ENCODE data around the gene WDCP. TPM values are rescaled to one million over a fixed set of nuclear protein-coding genes. Genes with fewer than 3 reads are reported as not detected.

The WDCP gene
- total and polyA plus RNA-seq, 10 of the 15 experiments (the other 5 are each of a cell fraction or from before 2014, with no cell fraction given) = 5.5 to 21.3 (median 13.2) TPM

- SMC1A ChIA-PET (ENCODE audit: uncharacterized antibody, unreplicated experiment) = no interaction called here
- Histone ChIP-seq H3K79me2 (ENCODE audit: control insufficient read depth, insufficient read depth, low read length) (no peaks in the 10 kb centered on the region), H3K4me3 (no peak overlapping the region), H3K4me1 (ENCODE audit: control insufficient read depth, insufficient read depth, low read length) (no peaks in the 10 kb centered on the region), H3K36me3 (ENCODE audit: control insufficient read depth in 2 of 2, insufficient read depth in 2 of 2, low read length in 1 of 2) (no peaks in the 10 kb centered on the region; a peak in 1 of 4 replicates), H3K9me3 (replicated peaks; ENCODE audit: control insufficient read depth, insufficient read depth, low read length) (no peaks in the 10 kb centered on the region), H3K9ac (ENCODE audit: control insufficient read depth, insufficient read depth, low read length) (no peak overlapping the region), H4K20me1 (ENCODE audit: control insufficient read depth, insufficient read depth) (no peaks in the 10 kb centered on the region), H2AFZ (ENCODE audit: control insufficient read depth, low read depth, low read length) (no peak overlapping the region), H3K4me2 (ENCODE audit: control insufficient read depth, insufficient read depth) (no peak overlapping the region), H3K27me3 (replicated peaks in 1 of 2; ENCODE audit: control insufficient read depth in 2 of 2, insufficient read depth in 2 of 2, low read length in 1 of 2) (no peaks in the 10 kb centered on the region), H3K27ac (ENCODE audit: control insufficient read depth, insufficient read depth) (no peak overlapping the region)
- POLR2A ChIA-PET = no interaction called here
- in situ Hi-C loops (cut with MboI) (no loop called here), intact Hi-C loops (cut with micrococcal nuclease; ENCODE audit: unreplicated experiment) (loop anchor here (1.0 kb wide), 1 partner anchor 96 kb away; the partner anchor contains the start of gene TP53I3)
- RAD21 ChIA-PET (ENCODE audit: unreplicated experiment) = no interaction called here
- 45% methylated on average over 2 of the region's 2 CpGs for WGBS (ENCODE audit: insufficient coverage, insufficient replicate concordance, low lambda C conversion rate, missing lambda C conversion rate)
- TSS peak; percentile 31 for BruUV-seq (replicated peaks)
- ATAC-seq (peak; percentile 65), DNase-seq (ENCODE audit: low read depth, low spot score) (no peak), FAIRE-seq (peak; percentile 61)
- TF ChIP-seq SMC3 (IDR thresholded peaks at IDR 0.05; ENCODE audit: borderline replicate concordance, low read length) = peak; percentile 24; the same call in 1 of the 2 replicates
- no peak for TF ChIP-seq BHLHE40 (IDR thresholded peaks at IDR 0.05; ENCODE audit: borderline replicate concordance in 1 of 2, low read depth in 2 of 2, low read length in 1 of 2)
- TF ChIP-seq RAD21 (IDR thresholded peaks at IDR 0.05; ENCODE audit: insufficient read depth, low read depth, low read length) = peak; percentile 32; the same call in 1 of the 2 replicates
- TF ChIP-seq EP300 (IDR thresholded peaks at IDR 0.05; ENCODE audit: borderline replicate concordance in 1 of 2, control insufficient read depth in 1 of 2, low read depth in 2 of 2, low read length in 2 of 2) = no peak
- TF ChIP-seq, protein P1, sequence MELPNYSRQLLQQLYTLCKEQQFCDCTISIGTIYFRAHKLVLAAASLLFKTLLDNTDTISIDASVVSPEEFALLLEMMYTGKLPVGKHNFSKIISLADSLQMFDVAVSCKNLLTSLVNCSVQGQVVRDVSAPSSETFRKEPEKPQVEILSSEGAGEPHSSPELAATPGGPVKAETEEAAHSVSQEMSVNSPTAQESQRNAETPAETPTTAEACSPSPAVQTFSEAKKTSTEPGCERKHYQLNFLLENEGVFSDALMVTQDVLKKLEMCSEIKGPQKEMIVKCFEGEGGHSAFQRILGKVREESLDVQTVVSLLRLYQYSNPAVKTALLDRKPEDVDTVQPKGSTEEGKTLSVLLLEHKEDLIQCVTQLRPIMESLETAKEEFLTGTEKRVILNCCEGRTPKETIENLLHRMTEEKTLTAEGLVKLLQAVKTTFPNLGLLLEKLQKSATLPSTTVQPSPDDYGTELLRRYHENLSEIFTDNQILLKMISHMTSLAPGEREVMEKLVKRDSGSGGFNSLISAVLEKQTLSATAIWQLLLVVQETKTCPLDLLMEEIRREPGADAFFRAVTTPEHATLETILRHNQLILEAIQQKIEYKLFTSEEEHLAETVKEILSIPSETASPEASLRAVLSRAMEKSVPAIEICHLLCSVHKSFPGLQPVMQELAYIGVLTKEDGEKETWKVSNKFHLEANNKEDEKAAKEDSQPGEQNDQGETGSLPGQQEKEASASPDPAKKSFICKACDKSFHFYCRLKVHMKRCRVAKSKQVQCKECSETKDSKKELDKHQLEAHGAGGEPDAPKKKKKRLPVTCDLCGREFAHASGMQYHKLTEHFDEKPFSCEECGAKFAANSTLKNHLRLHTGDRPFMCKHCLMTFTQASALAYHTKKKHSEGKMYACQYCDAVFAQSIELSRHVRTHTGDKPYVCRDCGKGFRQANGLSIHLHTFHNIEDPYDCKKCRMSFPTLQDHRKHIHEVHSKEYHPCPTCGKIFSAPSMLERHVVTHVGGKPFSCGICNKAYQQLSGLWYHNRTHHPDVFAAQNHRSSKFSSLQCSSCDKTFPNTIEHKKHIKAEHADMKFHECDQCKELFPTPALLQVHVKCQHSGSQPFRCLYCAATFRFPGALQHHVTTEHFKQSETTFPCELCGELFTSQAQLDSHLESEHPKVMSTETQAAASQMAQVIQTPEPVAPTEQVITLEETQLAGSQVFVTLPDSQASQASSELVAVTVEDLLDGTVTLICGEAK (IDR thresholded peaks at IDR 0.05; ENCODE audit: borderline replicate concordance) = no peak
- TF ChIP-seq CTCF (IDR thresholded peaks at IDR 0.05 in 2 of 3, conservative IDR thresholded peaks at IDR 0.05 in 1 of 3; ENCODE audit: control insufficient read depth in 2 of 3, extremely low read depth in 1 of 3, insufficient read depth in 1 of 3, low read depth in 3 of 3, low read length in 3 of 3) = peak; percentile 17 to 37 (median 19); a peak in 3 of 6 replicates
- no peak for TF ChIP-seq SIN3A (IDR thresholded peaks at IDR 0.05; ENCODE audit: low read depth, low read length)
- CTCF ChIA-PET = interaction anchor here (1.2 kb wide), 1 partner anchor 95 kb away, joined by 4 read pairs; no protein-coding TSS in a partner anchor
Observed at GRCh38 chr2:23988371-23988770, 58.8 kb downstream of the WDCP start.

Small RNAs within 50 kb of the gene (small RNA-seq; reads per million reads assigned to genes)
- gene RN7SL610P = not detected
- not detected for gene RNU6-370P

Other genes with a start within 250 kb of the WDCP start
Only the 7 nearest of the 9 such genes appear.
- 13.4 and 15.7 TPM in 2 replicates for gene UBXN2A, start 106.9 kb downstream of the WDCP start, total RNA-seq (2014; rRNA removed)
- gene UBXN2A, start 106.9 kb downstream of the WDCP start, total RNA-seq (2014; rRNA removed; fragmentation: Illumina TruSeq; extraction: Trizol) = 16.6 and 16.8 TPM in 2 replicates
- gene UBXN2A, start 106.9 kb downstream of the WDCP start, total RNA-seq (2021) = 14.0 and 15.8 TPM in 2 replicates
- gene UBXN2A, start 106.9 kb downstream of the WDCP start, polyA plus RNA-seq (2011; rRNA removed) = 11.8 and 19.2 TPM in 2 replicates
- 17.6 and 19.0 TPM in 2 replicates for gene UBXN2A, start 106.9 kb downstream of the WDCP start, polyA plus RNA-seq (2014; fragmentation: Illumina TruSeq; extraction: Trizol)
- 1 to 10 TPM; 3.7 to 7.2 TPM for gene UBXN2A, start 106.9 kb downstream of the WDCP start, polyA plus RNA-seq (2014; fragmentation: Nextera tagmentation; extraction: Ambion mirVana)
- gene UBXN2A, start 106.9 kb downstream of the WDCP start, polyA plus RNA-seq (2014; rRNA removed) = 10.8 and 10.9 TPM in 2 replicates
- 10 to 100 TPM; 19.2 to 23.5 TPM for gene UBXN2A, start 106.9 kb downstream of the WDCP start, polyA plus RNA-seq (2016; fragmentation: Nextera tagmentation; extraction: Ambion mirVana)
- gene MFSD2B, start 37.3 kb downstream of the WDCP start, total RNA-seq (2014; rRNA removed) = 0.11 TPM in 1 of 2 replicates, not detected in the other
- gene MFSD2B, start 37.3 kb downstream of the WDCP start, total RNA-seq (2014; rRNA removed; fragmentation: Illumina TruSeq; extraction: Trizol) = 0.09 TPM in 1 of 2 replicates, not detected in the other
- 0.19 and 0.28 TPM in 2 replicates for gene MFSD2B, start 37.3 kb downstream of the WDCP start, total RNA-seq (2021)
- 0.08 TPM in 1 of 2 replicates, not detected in the other for gene MFSD2B, start 37.3 kb downstream of the WDCP start, polyA plus RNA-seq (2011; rRNA removed)
- gene MFSD2B, start 37.3 kb downstream of the WDCP start, polyA plus RNA-seq (2014; fragmentation: Illumina TruSeq; extraction: Trizol) = 0.07 TPM in 1 of 2 replicates, not detected in the other
- gene MFSD2B, start 37.3 kb downstream of the WDCP start, polyA plus RNA-seq (2014; fragmentation: Nextera tagmentation; extraction: Ambion mirVana) = not detected
- 0.27 TPM in 1 of 2 replicates, not detected in the other for gene MFSD2B, start 37.3 kb downstream of the WDCP start, polyA plus RNA-seq (2014; rRNA removed)
- gene MFSD2B, start 37.3 kb downstream of the WDCP start, polyA plus RNA-seq (2016; fragmentation: Nextera tagmentation; extraction: Ambion mirVana) = under 1 TPM; 0.21 to 0.51 TPM
- gene FKBP1B, start 2.4 kb upstream of the WDCP start, total RNA-seq (2014; rRNA removed) = 0.16 and 0.23 TPM in 2 replicates
- 0.18 TPM in 1 of 2 replicates, not detected in the other for gene FKBP1B, start 2.4 kb upstream of the WDCP start, total RNA-seq (2014; rRNA removed; fragmentation: Illumina TruSeq; extraction: Trizol)
- gene FKBP1B, start 2.4 kb upstream of the WDCP start, total RNA-seq (2021) = 0.33 TPM in 1 of 2 replicates, not detected in the other
- 0.24 and 0.27 TPM in 2 replicates for gene FKBP1B, start 2.4 kb upstream of the WDCP start, polyA plus RNA-seq (2011; rRNA removed)
- gene FKBP1B, start 2.4 kb upstream of the WDCP start, polyA plus RNA-seq (2014; fragmentation: Illumina TruSeq; extraction: Trizol) = 0.43 and 0.47 TPM in 2 replicates
- gene FKBP1B, start 2.4 kb upstream of the WDCP start, polyA plus RNA-seq (2014; fragmentation: Nextera tagmentation; extraction: Ambion mirVana) = under 1 TPM; 0.23 to 0.38 TPM
- 0.30 and 0.53 TPM in 2 replicates for gene FKBP1B, start 2.4 kb upstream of the WDCP start, polyA plus RNA-seq (2014; rRNA removed)
- gene FKBP1B, start 2.4 kb upstream of the WDCP start, polyA plus RNA-seq (2016; fragmentation: Nextera tagmentation; extraction: Ambion mirVana) = under 1 TPM; 0.21 to 0.23 TPM
- 157 and 185 TPM in 2 replicates for gene SF3B6, start 28.9 kb upstream of the WDCP start, total RNA-seq (2014; rRNA removed)
- gene SF3B6, start 28.9 kb upstream of the WDCP start, total RNA-seq (2014; rRNA removed; fragmentation: Illumina TruSeq; extraction: Trizol) = 246 and 250 TPM in 2 replicates
- gene SF3B6, start 28.9 kb upstream of the WDCP start, total RNA-seq (2021) = 117 and 118 TPM in 2 replicates
- gene SF3B6, start 28.9 kb upstream of the WDCP start, polyA plus RNA-seq (2011; rRNA removed) = 248 and 325 TPM in 2 replicates
- 258 and 323 TPM in 2 replicates for gene SF3B6, start 28.9 kb upstream of the WDCP start, polyA plus RNA-seq (2014; fragmentation: Illumina TruSeq; extraction: Trizol)
- 100 to 1,000 TPM; 538 to 584 TPM for gene SF3B6, start 28.9 kb upstream of the WDCP start, polyA plus RNA-seq (2014; fragmentation: Nextera tagmentation; extraction: Ambion mirVana)
- 226 and 283 TPM in 2 replicates for gene SF3B6, start 28.9 kb upstream of the WDCP start, polyA plus RNA-seq (2014; rRNA removed)
- gene SF3B6, start 28.9 kb upstream of the WDCP start, polyA plus RNA-seq (2016; fragmentation: Nextera tagmentation; extraction: Ambion mirVana) = 100 to 1,000 TPM; 372 to 415 TPM
- 12.2 and 13.0 TPM in 2 replicates for gene TP53I3, start 37.4 kb upstream of the WDCP start, total RNA-seq (2014; rRNA removed)
- 10.0 and 12.3 TPM in 2 replicates for gene TP53I3, start 37.4 kb upstream of the WDCP start, total RNA-seq (2014; rRNA removed; fragmentation: Illumina TruSeq; extraction: Trizol)
- 10.9 and 11.4 TPM in 2 replicates for gene TP53I3, start 37.4 kb upstream of the WDCP start, total RNA-seq (2021)
- gene TP53I3, start 37.4 kb upstream of the WDCP start, polyA plus RNA-seq (2011; rRNA removed) = 5.2 and 6.2 TPM in 2 replicates
- gene TP53I3, start 37.4 kb upstream of the WDCP start, polyA plus RNA-seq (2014; fragmentation: Illumina TruSeq; extraction: Trizol) = 4.7 and 6.5 TPM in 2 replicates
- gene TP53I3, start 37.4 kb upstream of the WDCP start, polyA plus RNA-seq (2014; fragmentation: Nextera tagmentation; extraction: Ambion mirVana) = 1 to 10 TPM; 1.4 to 2.6 TPM
- 15.8 and 16.2 TPM in 2 replicates for gene TP53I3, start 37.4 kb upstream of the WDCP start, polyA plus RNA-seq (2014; rRNA removed)
- gene TP53I3, start 37.4 kb upstream of the WDCP start, polyA plus RNA-seq (2016; fragmentation: Nextera tagmentation; extraction: Ambion mirVana) = 10 to 100 TPM; 47.6 to 57.4 TPM
- 0.93 and 1.0 TPM in 2 replicates for gene PFN4, start 75.9 kb upstream of the WDCP start, total RNA-seq (2014; rRNA removed)
- 1.3 and 1.6 TPM in 2 replicates for gene PFN4, start 75.9 kb upstream of the WDCP start, total RNA-seq (2014; rRNA removed; fragmentation: Illumina TruSeq; extraction: Trizol)
- 0.98 and 1.4 TPM in 2 replicates for gene PFN4, start 75.9 kb upstream of the WDCP start, total RNA-seq (2021)
- 0.12 and 0.29 TPM in 2 replicates for gene PFN4, start 75.9 kb upstream of the WDCP start, polyA plus RNA-seq (2011; rRNA removed)
- 0.93 and 1.9 TPM in 2 replicates for gene PFN4, start 75.9 kb upstream of the WDCP start, polyA plus RNA-seq (2014; fragmentation: Illumina TruSeq; extraction: Trizol)
- under 1 TPM; 0.14 to 0.38 TPM for gene PFN4, start 75.9 kb upstream of the WDCP start, polyA plus RNA-seq (2014; fragmentation: Nextera tagmentation; extraction: Ambion mirVana)
- 0.99 and 2.3 TPM in 2 replicates for gene PFN4, start 75.9 kb upstream of the WDCP start, polyA plus RNA-seq (2014; rRNA removed)
- 1 to 10 TPM; 2.1 TPM for gene PFN4, start 75.9 kb upstream of the WDCP start, polyA plus RNA-seq (2016; fragmentation: Nextera tagmentation; extraction: Ambion mirVana)
- gene FAM228B, start 76.1 kb upstream of the WDCP start, total RNA-seq (2014; rRNA removed) = 7.7 and 8.2 TPM in 2 replicates
- 7.2 and 10.8 TPM in 2 replicates for gene FAM228B, start 76.1 kb upstream of the WDCP start, total RNA-seq (2014; rRNA removed; fragmentation: Illumina TruSeq; extraction: Trizol)
- 8.8 TPM in 2 replicates for gene FAM228B, start 76.1 kb upstream of the WDCP start, total RNA-seq (2021)
- gene FAM228B, start 76.1 kb upstream of the WDCP start, polyA plus RNA-seq (2011; rRNA removed) = 3.9 and 6.9 TPM in 2 replicates
- 5.5 and 10.3 TPM in 2 replicates for gene FAM228B, start 76.1 kb upstream of the WDCP start, polyA plus RNA-seq (2014; fragmentation: Illumina TruSeq; extraction: Trizol)
- gene FAM228B, start 76.1 kb upstream of the WDCP start, polyA plus RNA-seq (2014; fragmentation: Nextera tagmentation; extraction: Ambion mirVana) = 1 to 10 TPM; 5.1 to 5.8 TPM
- gene FAM228B, start 76.1 kb upstream of the WDCP start, polyA plus RNA-seq (2014; rRNA removed) = 4.2 and 6.4 TPM in 2 replicates
- 10 to 100 TPM in 1 of 2 experiments, 1 to 10 TPM in 1; 7.8 to 11.0 TPM for gene FAM228B, start 76.1 kb upstream of the WDCP start, polyA plus RNA-seq (2016; fragmentation: Nextera tagmentation; extraction: Ambion mirVana)

Measured in GM12878 (cell line).